HG02642 (cell line): ENCODE measurements around the gene EHMT1.

Experiments used
- ATAC-seq: cut with Tn5 transposase; IDR thresholded peaks from one replicate; pipeline ENCODE4 v1.9.1; 2021; ENCODE audit warnings: mild to moderate bottlenecking; ENCODE audit not compliant: unreplicated experiment, poor library complexity

EHMT1 gene

DNA sequence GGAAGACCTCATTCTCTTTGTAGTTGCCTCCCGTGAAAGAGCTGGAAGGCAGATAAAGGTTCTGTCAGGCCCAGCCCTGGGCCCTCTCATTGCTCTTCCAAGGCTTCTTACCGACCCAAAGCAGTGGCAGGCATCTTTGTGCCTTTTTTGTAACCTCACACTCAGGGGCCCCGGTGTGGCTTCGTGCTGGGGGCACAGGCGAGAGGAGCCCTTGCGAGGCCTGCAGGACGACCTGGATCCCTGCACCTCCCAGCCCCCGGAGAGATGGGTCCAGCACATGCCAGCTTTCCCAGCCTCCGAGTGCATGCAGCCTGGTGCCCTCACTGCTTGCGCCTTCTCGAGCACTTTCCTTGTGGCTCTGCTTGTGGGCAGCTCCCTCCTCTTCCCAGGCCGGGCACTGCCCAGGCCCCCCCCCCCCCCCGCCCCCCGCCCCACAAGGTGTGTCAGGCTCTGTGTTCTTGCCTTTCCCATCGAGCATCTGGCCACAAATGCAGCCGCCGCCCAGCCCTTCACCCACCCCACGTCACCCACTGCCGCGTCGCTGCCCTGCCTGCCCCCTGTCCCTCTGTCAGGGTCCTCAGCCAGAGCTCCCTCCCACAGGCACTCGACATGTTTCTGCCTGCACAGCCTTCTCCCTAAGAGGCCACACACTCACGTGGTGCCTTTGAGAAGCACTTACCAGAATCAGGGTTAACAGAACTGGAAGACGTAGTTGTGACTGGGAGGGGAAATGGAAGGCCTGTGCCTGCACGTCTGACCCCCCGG is 195.0 kb downstream of the EHMT1 start:
- ATAC-seq: no peak

DNA sequence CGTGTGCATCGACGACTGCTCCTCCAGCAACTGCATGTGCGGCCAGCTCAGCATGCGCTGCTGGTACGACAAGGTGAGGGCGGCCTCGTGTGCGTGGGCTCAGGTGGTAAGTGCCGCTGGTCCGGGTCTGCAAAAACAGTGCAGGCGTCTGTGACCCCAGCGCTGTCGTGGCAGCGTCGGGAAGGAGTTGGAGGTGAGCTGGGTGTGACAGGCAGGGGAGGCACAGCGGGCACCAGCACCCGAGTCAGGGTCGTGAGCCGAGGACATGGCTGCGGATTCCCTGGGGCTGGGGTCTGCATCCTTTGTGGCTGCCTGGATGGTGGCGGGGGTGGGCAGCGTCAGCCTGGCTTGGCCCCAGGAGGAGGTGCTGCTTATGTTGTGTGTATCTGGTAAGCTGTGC is 195.6 kb downstream of the EHMT1 start:
- no peak for ATAC-seq

DNA sequence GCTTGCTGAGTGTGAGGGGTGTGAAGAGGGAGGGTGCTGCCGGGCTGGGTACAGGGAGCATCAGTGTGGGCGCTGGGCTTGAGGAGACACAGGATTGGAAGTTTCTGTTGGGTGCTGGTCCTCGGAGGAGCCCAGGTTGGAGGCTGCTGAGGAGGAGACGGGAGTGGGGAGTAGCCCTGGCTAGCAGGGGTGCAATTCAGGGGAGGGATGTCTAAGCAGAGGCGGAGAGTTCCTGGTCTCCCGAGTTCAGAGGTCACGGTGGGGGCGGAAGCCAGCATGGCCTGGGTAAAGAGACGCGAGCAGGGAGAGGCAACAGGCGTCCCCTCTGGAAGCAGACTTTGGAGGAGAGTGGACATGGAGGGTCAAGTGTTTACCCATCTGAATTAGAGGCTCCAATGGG is 196.0 kb downstream of the EHMT1 start:
- no peak for ATAC-seq

DNA sequence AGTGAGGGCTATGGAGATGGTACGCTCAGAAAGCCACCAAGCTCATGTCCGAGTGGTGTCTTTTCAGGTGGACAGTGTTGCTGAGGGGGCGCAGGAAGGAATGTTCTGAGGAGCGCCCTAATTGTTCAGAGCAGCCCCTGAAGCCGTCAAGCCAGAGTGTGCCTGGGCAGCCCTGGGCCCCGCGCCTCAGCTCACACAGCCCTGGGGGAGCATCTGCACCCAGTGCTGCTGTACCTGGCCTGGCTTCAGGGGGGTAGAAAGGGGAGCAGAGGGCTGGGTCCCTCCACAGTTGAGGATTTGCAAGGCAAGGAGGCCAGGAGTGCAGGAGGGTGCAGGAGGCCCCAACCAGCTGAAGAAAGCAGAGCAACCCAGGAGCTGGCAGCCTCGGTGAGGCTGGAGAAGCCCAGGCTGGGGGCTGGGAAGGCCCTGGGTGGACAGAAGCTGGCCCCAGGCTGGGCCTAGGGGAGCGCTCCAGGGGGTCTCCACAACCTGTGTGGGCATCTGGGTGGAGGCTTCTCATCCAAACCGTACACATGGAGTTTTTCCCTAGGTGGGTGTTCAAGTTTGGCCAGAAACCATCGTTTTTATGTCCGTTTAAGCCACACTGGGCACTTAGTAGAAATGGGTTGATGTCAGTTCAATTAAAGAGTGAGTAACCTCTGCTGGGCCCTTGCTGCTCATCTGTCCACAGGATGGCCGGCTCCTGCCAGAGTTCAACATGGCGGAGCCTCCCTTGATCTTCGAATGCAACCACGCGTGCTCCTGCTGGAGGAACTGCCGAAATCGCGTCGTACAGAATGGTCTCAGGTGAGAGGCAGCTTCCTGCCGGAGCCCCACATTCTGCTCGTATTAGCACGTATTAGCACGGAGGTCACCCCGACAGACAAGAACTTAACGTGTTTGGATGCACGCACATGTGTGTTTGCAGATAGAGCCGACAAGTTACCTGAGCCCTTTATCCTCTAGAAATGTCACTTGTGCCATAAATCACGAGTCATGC is 196.8 kb downstream of the EHMT1 start:
- no peak for ATAC-seq

DNA sequence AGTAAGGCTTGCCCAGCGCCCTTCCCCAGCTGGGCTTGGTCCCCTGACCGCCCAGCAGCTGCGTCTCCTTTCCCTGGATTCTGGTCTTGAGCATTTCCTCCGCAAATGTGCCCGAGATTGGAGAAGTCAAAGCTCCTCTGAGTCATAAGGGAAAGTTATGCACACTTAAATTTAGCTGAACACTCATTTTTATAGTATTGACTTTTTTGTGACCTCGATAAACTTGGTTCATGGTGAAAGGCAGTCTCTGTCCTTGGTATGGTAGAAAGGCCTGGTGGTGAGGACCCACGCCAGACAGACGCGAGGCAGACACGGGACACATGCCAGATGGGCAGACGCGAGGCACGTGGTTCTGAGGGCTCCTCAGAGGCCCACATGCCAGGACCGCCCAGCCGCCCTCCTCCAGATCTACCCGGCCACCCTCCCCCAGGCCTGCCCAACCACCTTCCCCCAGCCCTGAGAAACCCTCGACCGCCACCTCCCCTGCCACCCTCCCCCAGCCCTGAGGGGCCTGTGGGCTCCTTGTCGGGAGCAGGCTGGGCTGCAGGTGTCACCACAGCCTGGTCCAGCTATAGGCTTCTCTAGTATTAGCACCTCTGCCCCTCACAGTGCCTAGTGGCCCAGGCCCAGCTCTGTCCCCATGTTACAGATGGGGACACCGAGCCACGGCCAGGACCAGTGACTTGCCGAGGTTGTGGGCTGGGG is 197.9 kb downstream of the EHMT1 start:
- ATAC-seq: peak; percentile 64

DNA sequence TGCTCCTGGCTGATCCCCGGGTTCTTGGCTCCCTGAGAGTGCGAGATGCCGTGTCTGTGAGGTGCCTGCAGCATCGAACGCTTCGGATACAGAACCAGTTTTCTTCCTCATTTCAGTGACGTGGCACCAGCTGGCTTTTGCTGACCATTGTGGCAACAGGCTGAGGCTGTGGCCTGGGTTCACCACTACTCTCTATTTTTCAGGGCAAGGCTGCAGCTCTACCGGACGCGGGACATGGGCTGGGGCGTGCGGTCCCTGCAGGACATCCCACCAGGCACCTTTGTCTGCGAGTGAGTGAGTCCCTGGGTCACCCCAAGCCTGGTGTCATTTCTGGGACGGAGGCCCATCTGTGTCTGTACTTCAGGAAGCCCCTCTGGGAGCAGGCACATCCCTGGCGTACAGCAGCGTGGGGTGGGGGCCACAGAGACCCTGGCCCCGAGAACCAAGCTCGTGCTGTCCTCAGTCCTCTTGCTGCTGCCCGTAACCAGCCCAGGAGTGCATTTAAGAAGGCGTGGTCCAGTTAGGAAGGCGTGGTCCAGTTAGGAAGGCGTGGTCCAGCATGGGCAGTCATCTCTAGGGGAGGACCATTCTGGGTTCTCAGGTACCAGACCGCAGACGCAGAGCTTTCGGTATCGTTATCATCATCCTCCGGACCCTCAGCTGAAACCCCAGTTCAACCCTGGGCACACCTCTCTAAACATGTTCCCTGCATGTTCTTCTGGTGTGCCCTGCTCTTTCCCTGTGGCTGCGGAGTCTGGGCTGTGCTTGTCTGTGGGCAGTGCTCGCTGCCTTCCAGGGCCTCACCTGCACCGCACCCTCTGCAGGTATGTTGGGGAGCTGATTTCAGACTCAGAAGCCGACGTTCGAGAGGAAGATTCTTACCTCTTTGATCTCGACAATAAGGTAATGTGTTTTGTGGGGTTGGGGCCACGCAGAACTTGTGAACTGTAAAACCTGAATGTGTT is 198.7 kb downstream of the EHMT1 start:
- no peak for ATAC-seq

DNA sequence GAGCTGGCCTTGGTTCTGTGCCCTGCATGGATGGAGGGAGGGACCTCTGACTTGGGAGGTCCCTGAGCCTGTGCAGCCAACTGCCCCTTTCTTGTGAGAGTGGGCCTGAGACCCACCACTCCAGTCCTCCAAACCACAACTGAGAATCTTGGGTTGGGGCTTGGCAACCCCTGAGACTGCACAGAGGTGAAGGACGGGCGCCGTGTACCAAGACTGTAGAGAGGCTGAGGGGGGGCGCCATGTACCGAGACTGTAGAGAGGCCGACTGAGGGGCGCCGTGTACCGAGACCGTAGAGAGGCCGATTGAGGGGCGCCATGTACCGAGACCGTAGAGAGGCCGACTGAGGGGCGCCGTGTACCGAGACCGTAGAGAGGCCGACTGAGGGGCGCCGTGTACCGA is 199.5 kb downstream of the EHMT1 start:
- no peak for ATAC-seq

DNA sequence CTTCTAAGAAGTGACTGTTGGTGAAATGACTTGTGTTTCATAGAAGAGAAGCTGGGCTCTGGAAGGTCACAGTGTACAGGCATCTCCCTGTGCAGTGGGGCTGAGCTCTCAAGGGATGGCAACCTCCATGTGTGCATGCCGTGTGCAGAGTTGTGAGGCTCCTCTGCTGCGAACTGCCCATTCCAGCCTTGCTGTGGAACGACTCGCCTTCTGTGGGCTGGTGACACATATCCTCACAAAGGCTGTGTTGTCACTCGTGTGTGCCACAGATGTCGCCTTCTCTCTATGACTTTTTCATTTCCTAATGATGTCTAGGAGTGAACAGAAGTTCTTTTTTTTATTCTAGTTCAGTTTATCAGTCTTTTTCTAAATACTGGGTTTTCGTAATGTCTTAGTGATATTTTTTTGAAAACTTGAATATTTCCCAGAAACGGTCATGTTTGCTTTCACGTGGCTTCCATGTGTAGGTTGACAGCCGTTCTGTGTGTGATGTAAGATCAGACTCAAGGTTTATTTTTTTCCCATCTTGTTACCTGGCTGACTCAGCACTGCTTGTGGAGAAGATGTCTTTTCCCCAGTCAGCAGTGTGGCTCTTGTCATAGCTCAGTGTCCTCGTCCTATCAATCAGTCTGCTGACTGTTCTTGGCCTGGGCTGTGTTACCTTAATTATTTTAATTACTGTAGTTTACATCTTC is 201.5 kb downstream of the EHMT1 start:
- no peak for ATAC-seq

DNA sequence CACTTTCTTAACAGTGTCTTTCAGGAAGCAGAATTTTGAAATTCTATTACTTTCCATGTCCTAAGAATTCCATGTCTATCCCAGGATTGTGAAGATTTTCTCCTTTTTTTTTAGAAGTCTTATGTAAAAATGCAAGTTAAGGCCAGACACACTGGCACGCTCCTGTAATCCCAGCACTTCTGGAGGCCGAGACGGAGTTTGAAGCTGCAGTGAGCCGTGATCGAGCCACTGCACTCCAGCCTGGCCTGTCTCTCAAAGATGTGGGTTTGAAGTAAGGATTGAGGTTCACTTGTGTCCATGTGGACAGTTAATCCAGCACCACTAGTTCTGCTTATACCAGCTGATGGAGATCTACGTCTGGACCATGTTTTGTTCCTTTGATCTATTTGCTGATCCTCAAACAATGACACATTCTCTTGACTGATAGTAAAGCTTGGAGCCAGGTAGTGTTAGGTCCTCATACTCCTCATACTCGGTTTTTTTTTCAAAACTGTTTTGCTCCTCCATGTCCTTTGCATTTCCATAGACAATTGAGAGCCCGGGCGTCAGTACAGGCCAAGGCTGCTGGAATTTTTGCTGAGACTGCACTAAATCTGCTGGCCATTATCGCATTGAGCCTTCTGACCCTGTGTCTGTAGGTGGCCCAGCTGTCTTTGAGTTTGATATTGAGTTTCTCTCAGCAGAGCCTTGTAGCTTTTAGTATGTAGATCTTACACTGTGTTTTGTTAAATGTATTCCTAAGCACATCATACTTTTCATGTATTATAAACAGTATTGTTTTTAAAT is 205.4 kb downstream of the EHMT1 start:
- ATAC-seq: no peak

DNA sequence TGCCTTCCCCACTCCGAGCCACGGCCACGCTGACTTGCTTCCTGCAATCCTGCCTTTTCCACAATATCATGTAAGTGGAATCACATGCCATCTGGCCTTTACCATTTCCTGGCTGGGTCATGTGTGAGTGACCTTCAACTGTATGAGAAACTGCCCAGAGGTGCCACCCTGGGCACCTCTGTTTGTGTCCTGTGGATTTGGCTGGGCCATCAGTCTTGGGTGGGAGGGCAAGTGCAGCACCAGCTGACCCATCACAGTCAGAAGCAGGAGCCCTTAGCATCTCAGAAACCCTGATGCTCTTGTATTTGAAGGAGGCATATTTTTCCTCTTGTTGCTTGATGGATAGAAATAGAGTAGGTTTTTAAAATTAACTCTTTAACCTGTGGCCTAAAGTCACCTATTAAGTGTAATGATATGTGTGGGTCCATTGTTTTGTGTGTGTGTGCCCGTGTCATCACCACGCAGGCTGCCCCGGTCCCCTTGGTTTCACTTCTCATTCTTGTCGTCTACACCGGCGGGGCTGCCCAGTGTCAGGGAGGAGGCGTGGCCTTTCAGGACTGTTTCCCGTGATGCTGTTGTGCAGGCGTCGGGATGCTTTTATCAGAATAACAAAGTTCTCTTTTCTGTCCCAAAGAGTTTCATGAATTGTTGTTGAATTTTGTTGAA is 206.7 kb downstream of the EHMT1 start:
- ATAC-seq: no peak

DNA sequence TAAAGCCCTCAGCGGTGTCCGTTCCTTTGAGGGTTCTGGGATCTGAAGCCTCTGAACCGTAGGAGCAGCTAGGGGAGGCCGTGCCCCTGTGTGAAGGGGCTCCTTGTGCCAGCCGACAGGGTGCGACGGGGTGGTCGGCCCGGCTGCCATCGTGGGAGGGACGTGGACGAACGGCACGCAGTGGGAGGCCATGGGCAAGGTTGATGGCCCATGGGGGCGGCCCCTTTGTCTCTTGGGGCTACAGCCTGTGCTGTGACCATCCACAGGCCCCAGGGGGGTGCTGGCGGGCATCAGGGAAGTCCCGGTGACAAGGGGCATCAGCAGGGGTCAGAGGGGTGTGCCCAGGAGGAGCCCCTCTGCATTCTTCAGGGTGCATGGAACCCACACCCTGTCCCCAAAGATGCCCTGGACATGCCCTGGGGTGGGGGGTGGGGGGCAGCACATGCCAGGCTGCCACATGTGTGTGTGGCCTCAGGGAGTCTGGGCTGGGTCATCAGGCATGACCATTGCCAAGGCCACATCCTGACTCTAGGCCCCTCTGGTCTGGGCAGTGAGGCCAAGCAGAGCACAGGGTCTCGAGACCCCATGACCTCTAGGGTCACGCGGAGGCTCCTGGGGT is 209.2 kb downstream of the EHMT1 start:
- ATAC-seq: no peak

DNA sequence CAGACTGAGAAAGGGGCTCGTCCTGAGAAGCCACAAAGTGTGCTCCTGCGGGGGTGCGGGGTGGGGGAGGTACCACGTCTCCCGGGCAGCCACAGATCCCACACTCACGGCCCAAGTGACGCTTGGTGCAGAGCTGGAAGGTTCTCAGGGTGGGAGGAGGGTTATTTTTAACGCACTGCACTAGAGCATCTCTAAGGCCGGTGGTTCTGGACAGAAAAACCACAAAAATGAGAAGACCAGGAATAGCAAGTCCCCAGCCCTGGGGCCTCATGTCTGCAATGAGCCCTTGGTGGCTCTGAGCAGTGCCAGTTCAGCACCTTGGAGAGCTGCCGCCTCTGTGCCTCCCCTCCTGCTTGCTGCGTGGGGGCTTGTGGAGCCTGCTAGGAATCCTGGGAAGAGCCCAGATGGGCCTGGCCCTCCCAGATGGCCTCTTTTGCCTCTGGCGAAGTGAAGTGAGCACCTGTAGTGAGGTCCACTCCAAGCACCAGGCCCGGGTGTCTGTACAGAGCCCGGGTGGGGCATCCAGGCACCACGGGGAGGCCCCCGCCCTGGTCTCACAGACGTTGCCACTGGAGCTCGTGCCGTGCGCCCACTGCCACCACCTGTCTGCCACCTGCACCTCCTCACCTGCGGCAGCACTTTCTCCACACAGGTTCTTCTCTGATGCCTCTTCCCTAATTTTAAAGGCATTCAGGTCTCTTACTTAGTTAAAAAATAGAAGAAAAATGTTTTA is 209.9 kb downstream of the EHMT1 start:
- ATAC-seq: no peak

DNA sequence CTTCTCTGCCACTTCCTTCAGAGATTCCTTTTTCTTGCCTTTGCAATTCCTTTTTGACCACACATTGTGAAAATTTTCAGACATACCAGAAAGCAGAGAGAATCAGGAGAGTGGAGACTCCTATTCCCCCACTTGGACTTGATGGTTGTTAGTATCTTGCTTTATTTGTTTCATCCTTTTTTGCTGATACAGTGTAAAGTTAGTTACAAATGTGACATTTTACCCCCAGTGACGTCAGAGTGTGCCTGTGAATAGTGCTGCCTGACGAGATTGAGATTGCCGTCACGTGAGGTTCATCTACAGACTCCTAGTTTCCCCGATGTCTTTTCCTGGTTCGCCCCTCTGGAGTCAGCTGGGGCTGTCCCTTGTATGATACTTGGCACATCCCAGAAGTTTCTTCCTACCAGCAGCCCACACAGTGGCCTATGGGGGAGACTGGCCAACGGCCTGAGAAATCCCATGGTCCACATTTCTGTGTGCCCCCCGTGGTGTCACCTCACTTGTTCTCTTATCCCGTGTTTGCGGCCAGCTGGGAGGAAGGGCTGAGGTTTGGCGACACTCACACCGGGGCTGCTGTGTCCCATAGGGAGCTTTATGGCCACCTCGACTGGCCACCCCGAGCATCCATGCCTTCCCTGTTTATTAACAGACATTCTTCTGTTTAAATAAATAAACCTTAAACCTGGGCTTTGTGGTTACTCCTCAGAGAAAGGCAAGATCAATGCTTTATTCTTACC is 210.6 kb downstream of the EHMT1 start:
- ATAC-seq: no peak

DNA sequence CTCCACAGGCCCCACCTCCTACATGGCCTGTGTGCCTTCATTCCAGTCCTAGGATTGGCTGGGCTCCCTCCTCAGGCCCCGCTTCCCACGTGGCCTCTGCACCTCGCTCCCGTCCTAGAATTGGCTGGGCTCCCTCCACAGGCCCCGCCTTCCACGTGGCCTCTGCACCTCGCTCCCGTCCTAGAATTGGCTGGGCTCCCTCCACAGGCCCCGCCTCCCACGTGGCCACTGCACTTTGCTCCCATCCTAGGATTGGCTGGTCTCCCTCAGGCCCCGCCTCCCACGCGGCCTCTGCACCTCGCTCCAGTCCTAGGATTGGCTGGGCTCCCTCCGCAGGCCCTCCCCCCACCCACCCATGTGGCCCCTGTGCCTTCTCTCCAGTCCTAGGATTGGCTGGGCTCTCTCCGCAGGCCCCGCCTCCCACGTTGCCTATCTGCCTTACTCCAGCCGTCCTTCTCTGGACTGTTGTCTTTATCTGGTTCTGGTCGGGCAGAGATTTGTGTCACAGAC is 213.4 kb downstream of the EHMT1 start:
- ATAC-seq: no peak

DNA sequence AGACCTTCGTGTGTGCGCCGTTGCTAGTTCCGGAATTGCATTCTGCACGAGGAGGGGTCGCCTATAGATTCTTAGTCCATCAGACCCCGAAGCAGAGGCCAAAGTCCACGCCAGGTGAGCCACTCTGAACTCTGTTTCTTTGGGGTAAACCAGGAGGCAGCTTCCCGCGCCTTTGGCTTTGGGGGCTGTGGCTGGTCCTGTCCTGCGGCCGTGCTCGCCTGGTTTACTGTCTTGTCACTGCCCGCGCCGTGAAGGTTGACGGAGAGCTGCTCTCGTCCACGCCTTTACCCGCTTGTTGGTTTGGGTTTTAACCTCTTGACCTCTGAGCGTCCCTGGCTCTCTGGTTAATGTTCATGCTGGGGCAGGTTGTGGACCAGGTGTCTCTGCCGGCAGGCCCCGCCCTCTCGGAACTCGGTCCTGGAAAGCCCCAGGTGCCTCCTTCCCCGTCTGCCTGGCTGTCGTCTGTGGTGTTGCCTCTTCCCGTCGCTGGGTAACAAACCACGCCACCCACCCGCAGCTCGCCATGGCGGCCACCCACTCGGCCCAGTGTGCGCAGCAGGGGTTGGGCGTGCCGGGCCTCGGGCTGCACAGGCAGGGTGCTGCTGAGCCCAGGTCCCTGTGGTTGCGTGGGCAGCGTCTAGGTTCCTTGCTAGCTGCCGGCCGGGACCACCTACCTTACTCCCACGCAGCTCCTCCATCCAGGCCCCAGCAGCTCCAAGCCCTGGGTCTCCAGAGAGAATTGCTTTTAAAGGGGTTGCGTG is 214.2 kb downstream of the EHMT1 start:
- no peak for ATAC-seq
